ENCODE data around the gene ADNP.

GRCh38 chr20:50903353-50904051, 27.7 kb downstream of the ADNP start:
- no peak for TF ChIP-seq POLR2AphosphoS5 (IDR thresholded peaks at IDR 0.05; ENCODE audit: borderline replicate concordance, low read depth, low read length)
- TF ChIP-seq EZH2 (IDR thresholded peaks at IDR 0.05) = no peak
